ENCODE measurements around the gene GPR3. TPM values are rescaled to one million over a fixed set of nuclear protein-coding genes. Genes with fewer than 3 reads are reported as not detected.

The GPR3 gene
- total and polyA plus RNA-seq, 2 of the 13 experiments (the other 11 are each of a cell fraction or from before 2014, with no cell fraction given) = 1.00 to 2.6 TPM

- FAIRE-seq (no peak), ATAC-seq (no peak), DNase-seq (ENCODE audit: low spot score) (no peak)
- TF ChIP-seq, protein P1, sequence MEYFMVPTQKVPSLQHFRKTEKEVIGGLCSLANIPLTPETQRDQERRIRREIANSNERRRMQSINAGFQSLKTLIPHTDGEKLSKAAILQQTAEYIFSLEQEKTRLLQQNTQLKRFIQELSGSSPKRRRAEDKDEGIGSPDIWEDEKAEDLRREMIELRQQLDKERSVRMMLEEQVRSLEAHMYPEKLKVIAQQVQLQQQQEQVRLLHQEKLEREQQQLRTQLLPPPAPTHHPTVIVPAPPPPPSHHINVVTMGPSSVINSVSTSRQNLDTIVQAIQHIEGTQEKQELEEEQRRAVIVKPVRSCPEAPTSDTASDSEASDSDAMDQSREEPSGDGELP (IDR thresholded peaks at IDR 0.05; ENCODE audit: borderline replicate concordance, low read depth) = no peak
- no peak for TF ChIP-seq SP140L (CRISPR knock-in tag; IDR thresholded peaks at IDR 0.05; ENCODE audit: borderline replicate concordance)
- TF ChIP-seq ZNF546 (CRISPR knock-in tag; conservative IDR thresholded peaks at IDR 0.05) = no peak
- no peak for TF ChIP-seq DPF2 (CRISPR knock-in tag; IDR thresholded peaks at IDR 0.05; ENCODE audit: borderline replicate concordance, low read depth)
- no peak for TF ChIP-seq ZNF83 (CRISPR knock-in tag; IDR thresholded peaks at IDR 0.05; ENCODE audit: borderline replicate concordance)
- TF ChIP-seq ZBTB3 (CRISPR knock-in tag; IDR thresholded peaks at IDR 0.05; ENCODE audit: borderline replicate concordance, low read depth) = no peak
- no peak for TF ChIP-seq DZIP1 (CRISPR knock-in tag; IDR thresholded peaks at IDR 0.05)
- no peaks in the 10 kb centered on the region for H3K79me2 ChIP-seq (ENCODE audit: insufficient read depth, low read length)
- POLR2A ChIA-PET = no interaction called here
- no peak overlapping the region for H2AFZ ChIP-seq (ENCODE audit: low read length)
- H3K9me3 ChIP-seq (ENCODE audit: low read length) = no peaks in the 10 kb centered on the region
- in situ Hi-C loops (cut with HindIII; ENCODE audit: extremely low pct_ligation_motif_present, low pct_unique_long_range_greater_than_20kb) (no loop called here), intact Hi-C loops (cut with micrococcal nuclease; ENCODE audit: unreplicated experiment) (no loop called here)
- no TSS peak for BruUV-seq (replicated peaks)
- H3K4me2 ChIP-seq (ENCODE audit: low read depth, low read length) = no peak overlapping the region
- H3K4me1 ChIP-seq (ENCODE audit: insufficient read depth, low read length) = peaks cover 22% of the 10 kb centered on the region
- CTCF ChIA-PET (ENCODE audit: low intra/inter-chr PET ratio, low total read pairs) = no interaction called here
- WGBS (ENCODE audit: low lambda C conversion rate) = 92% methylated on average over 20 of the region's 21 CpGs
- H4K20me1 ChIP-seq (ENCODE audit: insufficient read depth, low read length) = no peaks in the 10 kb centered on the region
- H3K4me3 ChIP-seq (replicated peaks in 1 of 3; ENCODE audit: insufficient read depth in 1 of 3, low read depth in 2 of 3, low read length in 3 of 3) = no peak overlapping the region
- 0 out of 5 replicates have a peak, but pooled peaks cover 0 to 2% of the 10 kb centered on the region in 2 experiments for H3K36me3 ChIP-seq (replicated peaks in 1 of 2; ENCODE audit: control insufficient read depth in 1 of 2, insufficient read depth in 2 of 2, low read length in 2 of 2)
- no peaks in the 10 kb centered on the region for H3K27me3 ChIP-seq (ENCODE audit: control insufficient read depth in 1 of 2, insufficient read depth in 2 of 2, low read length in 2 of 2)
- no peak overlapping the region for H3K9ac ChIP-seq (ENCODE audit: insufficient read depth, low read depth, low read length)
- no peak overlapping the region for H3K27ac ChIP-seq (ENCODE audit: extremely low read length, insufficient read depth, low read length)
Measured at GRCh38 chr1:27361044-27361402, 31.4 kb upstream of the GPR3 start.
